Choroid plexus epithelial cell (primary cell): ENCODE data around the gene RNFT2.
"Not testable (repeated sequence)": the region's sequence is repeated elsewhere in the genome, so short reads cannot be mapped to it uniquely, and the experiment has no call there.

Experiments
- DNase-seq: peaks from one replicate; pipeline ENCODE4 v3.0.0-alpha.2; 2010; ENCODE audit warnings: low read depth
- H3K4me3 ChIP-seq: 2 replicates; pipeline ENCODE4 v1.5.1; 2011; ENCODE audit warnings: low read depth, mild to moderate bottlenecking, control low read depth, low read length, moderate library complexity
- CTCF ChIP-seq: conservative IDR thresholded peaks from 2 replicates; pipeline ENCODE4 v1.5.1; 2011; ENCODE audit warnings: low read depth, mild to moderate bottlenecking, control low read depth, inconsistent platforms, low read length, moderate library complexity

RNFT2 gene

GRCh38 chr12:116735084-116735483, 3.0 kb upstream of the RNFT2 start:
- no peak for DNase-seq
- no peak overlapping the region for H3K4me3 ChIP-seq
- TF ChIP-seq CTCF: no peak

- no peak for TF ChIP-seq CTCF
- H3K4me3 ChIP-seq: peak overlapping the region; percentile 17
Measured at GRCh38 chr12:116735951-116736599, 2.0 kb upstream of the RNFT2 start.

GRCh38 chr12:116736962-116737773, 947 bp upstream of the RNFT2 start:
- H3K4me3 ChIP-seq: peak overlapping the region; percentile 87
- no peak for DNase-seq
- no peak for TF ChIP-seq CTCF

More at GRCh38 chr12:116735951-116736599, 2.0 kb upstream of the RNFT2 start:
- no peak for DNase-seq

- H3K4me3 ChIP-seq: no peak overlapping the region
- TF ChIP-seq CTCF: no peak
- no peak for DNase-seq
Measured at GRCh38 chr12:116739381-116739887, 1.3 kb downstream of the RNFT2 start.

GRCh38 chr12:116742787-116743186, 4.7 kb downstream of the RNFT2 start:
- H3K4me3 ChIP-seq, DNase-seq: not testable (repeated sequence)

GRCh38 chr12:116744766-116745165, 6.7 kb downstream of the RNFT2 start:
- DNase-seq: no peak
- TF ChIP-seq CTCF: no peak

GRCh38 chr12:116745554-116745953, 7.4 kb downstream of the RNFT2 start:
- H3K4me3 ChIP-seq: no peak overlapping the region
- TF ChIP-seq CTCF: no peak
- no peak for DNase-seq

More at GRCh38 chr12:116744766-116745165, 6.7 kb downstream of the RNFT2 start:
- H3K4me3 ChIP-seq: no peak overlapping the region
